Stomach (tissue), 4 donors: Measurements from ENCODE around the gene TMEM187.

Experiments
- CTCF ChIP-seq, 7 experiments: fragments of 450-650 bp in 4 of 7; fragments of 200-600 bp in 3 of 7; sonication (generic) in 3 of 7; IDR thresholded peaks; one replicate each; pipeline ENCODE4 v1.5.1; 2016 to 2019; ENCODE audit warnings: antibody characterized with exemption in 7 of 7, control low read depth in 2 of 7, mild to moderate bottlenecking in 1 of 7
- EP300 ChIP-seq: sonication (generic); formaldehyde crosslinking; IDR thresholded peaks from one replicate; pipeline ENCODE4 v1.6.1; 2017; ENCODE audit warnings: antibody characterized with exemption
- POLR2A ChIP-seq, 4 donors: fragments of 450-650 bp; IDR thresholded peaks; one replicate each; pipeline ENCODE4 v1.6.1; 2016; ENCODE audit warnings: antibody characterized with exemption in 4 of 4, control low read depth in 2 of 4, mild to moderate bottlenecking in 1 of 4, moderate library complexity in 1 of 4

DNA sequence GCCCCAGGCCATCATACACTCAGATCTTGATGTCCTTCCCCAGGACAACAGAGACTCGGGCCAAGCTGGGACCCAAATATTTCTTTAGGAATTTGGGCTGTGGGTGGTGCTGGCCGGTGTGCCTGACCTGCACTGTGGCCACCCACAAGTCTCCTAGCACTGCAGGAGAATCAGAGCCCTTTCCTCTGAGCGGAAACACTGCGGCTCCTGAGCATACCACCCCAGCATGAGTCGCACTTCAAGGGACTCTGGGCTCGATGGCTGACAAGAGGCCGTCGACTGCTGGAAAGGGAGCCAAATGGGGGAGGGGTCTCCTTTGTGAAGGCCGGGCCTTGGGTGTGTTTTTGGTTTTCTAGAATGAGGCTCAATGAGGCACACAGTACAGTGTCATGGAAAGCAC is 60.1 kb downstream of the TMEM187 start:
- no peak for TF ChIP-seq CTCF (IDR thresholded peaks at IDR 0.05)
- TF ChIP-seq POLR2A (IDR thresholded peaks at IDR 0.05) = no peak
- TF ChIP-seq EP300 = no peak
